Mucosa of rectum (tissue), 2 donors: ENCODE measurements around the gene FOXI3.

ENCODE experiments used
- H3K27ac ChIP-seq, 2 donors: one replicate each; pipeline ENCODE4 v1.7.0; 2013; ENCODE audit warnings: inconsistent platforms in 2 of 2, low read depth in 2 of 2, low read length in 2 of 2
- H3K27me3 ChIP-seq, 2 donors: one replicate each; pipeline ENCODE4 v1.7.0; 2013; ENCODE audit warnings: low read length in 2 of 2; ENCODE audit not compliant: control insufficient read depth in 2 of 2, insufficient read depth in 2 of 2
- H3K36me3 ChIP-seq, 2 donors: one replicate each; pipeline ENCODE4 v1.7.0; 2013; ENCODE audit warnings: low read length in 2 of 2; ENCODE audit not compliant: control insufficient read depth in 2 of 2, insufficient read depth in 2 of 2
- H3K4me1 ChIP-seq, 2 donors: one replicate each; pipeline ENCODE4 v1.7.0; 2013; ENCODE audit warnings: low read length in 2 of 2, mild to moderate bottlenecking in 1 of 2; ENCODE audit not compliant: control insufficient read depth in 2 of 2, insufficient read depth in 2 of 2
- H3K4me3 ChIP-seq, 2 donors: one replicate each; pipeline ENCODE4 v1.7.0; 2013; ENCODE audit warnings: low read length in 2 of 2
- H3K9ac ChIP-seq, 2 donors: one replicate each; pipeline ENCODE4 v1.7.0; 2013; ENCODE audit warnings: low read length in 2 of 2, low read depth in 1 of 2, mild to moderate bottlenecking in 1 of 2
- H3K9me3 ChIP-seq, 2 donors: one replicate each; pipeline ENCODE4 v1.7.0; 2013; ENCODE audit warnings: low read length in 2 of 2; ENCODE audit not compliant: control insufficient read depth in 2 of 2
- donor health status: healthy.
- donor health status: Normal muscosa, but diverticular disease.

Gene FOXI3

DNA sequence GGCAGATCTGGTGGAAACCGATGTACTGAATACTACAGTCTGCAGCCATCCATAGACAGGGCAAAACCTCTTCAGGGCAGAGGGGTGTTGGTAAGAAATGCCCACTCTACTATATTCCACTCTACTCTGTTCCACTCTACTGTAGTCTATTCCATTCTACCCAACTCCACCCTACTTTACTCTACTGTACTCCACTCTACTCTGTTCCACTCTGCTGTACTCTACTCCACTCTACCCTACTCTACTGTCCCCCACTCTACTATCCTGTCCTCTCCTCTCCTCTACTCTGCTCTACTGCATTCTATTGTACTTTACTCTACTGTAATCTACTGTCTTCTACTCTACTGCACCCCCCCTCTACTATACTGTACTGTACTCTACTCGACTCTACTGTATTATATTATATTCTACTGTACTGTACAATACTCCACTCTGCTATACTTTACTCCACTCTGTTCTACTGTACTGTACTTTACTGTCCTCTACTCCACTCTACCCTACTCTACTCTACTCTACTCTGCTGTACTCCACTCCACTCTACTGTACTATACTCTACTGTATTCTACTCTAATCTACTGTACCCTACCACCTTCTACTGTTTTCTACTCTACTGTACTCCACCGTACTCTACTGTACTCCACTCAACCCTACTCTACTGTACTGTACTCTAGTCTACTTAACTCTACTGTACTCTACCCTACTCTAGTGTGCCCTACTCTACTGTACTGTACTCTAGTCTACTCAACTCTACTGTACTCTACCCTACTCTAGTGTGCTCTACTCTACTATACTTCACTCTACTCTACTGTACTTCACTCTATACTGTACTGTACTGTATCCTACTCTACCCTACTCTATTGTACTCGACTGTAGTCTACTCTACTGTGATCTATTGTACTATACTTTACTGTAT is 17.0 kb upstream of the FOXI3 start:
- no peaks in the 10 kb centered on the region for H3K36me3 ChIP-seq
- no peaks in the 10 kb centered on the region for H3K27me3 ChIP-seq

DNA sequence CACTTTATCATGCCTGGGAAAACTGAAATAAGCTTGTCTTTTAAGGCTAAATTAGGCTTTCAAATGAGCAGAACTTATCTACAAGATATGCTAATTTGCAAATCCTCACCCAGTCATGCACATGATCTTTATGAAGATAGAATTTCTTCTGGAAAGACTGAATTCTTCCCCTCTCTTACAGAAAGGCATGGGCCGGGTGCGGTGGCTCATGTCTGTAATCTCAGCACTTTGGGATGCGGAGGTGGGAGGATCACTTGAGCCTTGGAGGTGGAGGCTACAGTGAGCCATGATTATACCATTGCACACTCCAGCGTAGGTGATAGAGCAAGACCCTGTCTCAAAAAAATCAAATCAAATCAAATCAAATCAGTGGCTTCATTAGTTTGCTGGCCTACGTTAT is 11.7 kb upstream of the FOXI3 start:
- Histone ChIP-seq H3K27me3 (no peaks in the 10 kb centered on the region), H3K27ac (no peak overlapping the region), H3K4me1 (no peaks in the 10 kb centered on the region), H3K36me3 (no peaks in the 10 kb centered on the region), H3K9ac (no peak overlapping the region), H3K4me3 (no peak overlapping the region), H3K9me3 (no peaks in the 10 kb centered on the region)

More for the DNA sequence above, 17.0 kb upstream of the FOXI3 start:
- H3K4me3 ChIP-seq = no peak overlapping the region
- H3K27ac ChIP-seq = no peak overlapping the region
- no peak overlapping the region for H3K9ac ChIP-seq
- H3K9me3 ChIP-seq = no peaks in the 10 kb centered on the region
- no peaks in the 10 kb centered on the region for H3K4me1 ChIP-seq

- H3K27me3 ChIP-seq = peaks cover 7 to 11% of the 10 kb centered on the region in 2 donors
- H3K9me3 ChIP-seq = no peaks in the 10 kb centered on the region
- H3K4me3 ChIP-seq = no peak overlapping the region
- no peak overlapping the region for H3K27ac ChIP-seq
- no peak overlapping the region for H3K9ac ChIP-seq
- H3K36me3 ChIP-seq = no peaks in the 10 kb centered on the region
- no peaks in the 10 kb centered on the region for H3K4me1 ChIP-seq
These were observed 6.1 kb upstream of the FOXI3 start for GRCh38 chr2:88458633-88459032.

GRCh38 chr2:88452980-88453582 is 588 bp upstream of the FOXI3 start:
- H3K4me1 ChIP-seq = peaks cover 0 to 2% of the 10 kb centered on the region in 2 donors
- peaks cover 39 to 43% of the 10 kb centered on the region in 2 donors for H3K27me3 ChIP-seq
- no peak overlapping the region for H3K4me3 ChIP-seq
- H3K9ac ChIP-seq = no peak overlapping the region
- no peaks in the 10 kb centered on the region for H3K9me3 ChIP-seq
- H3K27ac ChIP-seq = no peak overlapping the region
- no peaks in the 10 kb centered on the region for H3K36me3 ChIP-seq

- Histone ChIP-seq H3K4me1 (peaks cover 0 to 2% of the 10 kb centered on the region in 2 donors), H3K27ac (no peak overlapping the region), H3K4me3 (no peak overlapping the region), H3K36me3 (no peaks in the 10 kb centered on the region), H3K27me3 (peaks cover 39 to 46% of the 10 kb centered on the region in 2 donors), H3K9me3 (no peaks in the 10 kb centered on the region), H3K9ac (no peak overlapping the region)
These were observed 505 bp downstream of the FOXI3 start for GRCh38 chr2:88451811-88452564.

- H3K4me3 ChIP-seq = no peak overlapping the region
- peaks cover 39 to 46% of the 10 kb centered on the region in 2 donors for H3K27me3 ChIP-seq
- H3K4me1 ChIP-seq = peaks cover 0 to 2% of the 10 kb centered on the region in 2 donors
- H3K36me3 ChIP-seq = no peaks in the 10 kb centered on the region
- no peaks in the 10 kb centered on the region for H3K9me3 ChIP-seq
- H3K9ac ChIP-seq = no peak overlapping the region
- H3K27ac ChIP-seq = no peak overlapping the region
These were observed 1.3 kb downstream of the FOXI3 start for GRCh38 chr2:88450925-88451810.

DNA sequence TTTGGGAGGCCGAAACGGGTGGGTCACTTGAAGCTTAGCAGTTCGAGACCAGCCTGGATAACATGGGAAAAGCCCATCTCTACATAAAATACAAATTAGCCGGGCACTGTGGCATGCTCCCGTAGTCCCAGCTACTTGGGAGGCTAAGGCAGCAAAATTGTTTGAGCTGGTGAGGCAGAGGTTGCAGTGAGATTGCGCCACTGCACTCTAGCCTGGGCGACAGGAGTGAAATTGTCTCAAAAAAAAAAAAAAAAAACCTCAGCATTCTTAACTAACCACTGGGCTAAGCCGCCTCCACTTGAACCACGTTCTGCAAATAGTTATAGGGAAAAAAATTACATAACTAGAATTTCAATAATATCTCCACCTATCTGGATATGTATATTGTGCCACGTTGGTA is 2.3 kb downstream of the FOXI3 start:
- Histone ChIP-seq H3K27me3 (peaks cover 34 to 45% of the 10 kb centered on the region in 2 donors), H3K4me1 (peaks cover 0 to 2% of the 10 kb centered on the region in 2 donors), H3K36me3 (no peaks in the 10 kb centered on the region), H3K9me3 (no peaks in the 10 kb centered on the region), H3K9ac (no peak overlapping the region), H3K27ac (no peak overlapping the region), H3K4me3 (no peak overlapping the region)

DNA sequence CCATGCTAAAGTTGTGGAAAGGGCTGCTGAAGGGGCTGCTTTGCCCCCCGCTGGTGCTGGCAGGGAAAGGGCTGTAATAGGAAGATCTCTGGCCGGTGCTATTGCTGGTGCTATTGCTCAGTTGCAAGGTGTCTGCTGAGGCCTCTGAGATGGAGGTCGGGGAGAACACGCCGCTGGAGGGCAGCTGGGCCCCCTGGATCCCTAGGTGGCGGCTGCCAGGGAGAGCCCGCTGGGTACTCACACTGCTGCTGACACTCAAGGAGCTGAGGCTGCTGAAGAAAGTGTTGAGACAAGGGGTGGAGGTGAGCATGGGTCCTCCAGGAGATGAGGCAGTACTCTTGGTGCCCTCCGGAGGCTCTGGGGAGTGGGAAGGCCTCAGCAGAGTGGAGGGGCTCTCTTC is 4.2 kb downstream of the FOXI3 start:
- no peaks in the 10 kb centered on the region for H3K36me3 ChIP-seq
- no peak overlapping the region for H3K4me3 ChIP-seq
- no peak overlapping the region for H3K9ac ChIP-seq
- H3K4me1 ChIP-seq = peaks cover 0 to 2% of the 10 kb centered on the region in 2 donors
- H3K27me3 ChIP-seq = peaks cover 24 to 35% of the 10 kb centered on the region in 2 donors
- H3K9me3 ChIP-seq = no peaks in the 10 kb centered on the region
- no peak overlapping the region for H3K27ac ChIP-seq

DNA sequence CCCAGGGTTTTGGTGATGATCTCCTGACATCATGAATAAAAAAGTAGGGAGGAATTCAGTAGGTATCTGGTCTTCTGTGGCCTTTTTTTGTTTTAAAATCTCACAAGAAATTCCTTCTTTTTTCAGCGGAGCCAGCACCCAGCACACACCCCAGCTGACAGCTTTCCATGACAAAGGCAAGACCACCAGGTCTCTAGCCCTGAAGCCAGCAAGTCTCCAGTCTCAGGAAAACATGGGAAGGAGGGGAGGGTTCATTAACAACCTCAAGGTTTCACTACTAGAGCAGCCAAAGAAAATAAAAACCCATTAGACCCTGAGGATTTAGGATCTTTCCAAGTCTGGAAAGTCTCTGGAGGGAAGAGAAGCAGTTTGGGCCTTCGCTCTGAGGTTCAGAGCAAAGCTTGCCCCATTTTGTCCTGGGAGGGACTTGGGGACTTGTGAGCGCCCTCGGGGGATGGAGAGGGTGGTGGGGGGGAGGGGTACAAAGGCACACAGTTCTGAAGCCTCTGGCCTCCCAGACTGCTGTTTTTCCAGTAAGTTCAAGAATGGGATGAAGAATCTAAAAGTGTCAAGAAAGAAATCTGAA is 9.0 kb downstream of the FOXI3 start:
- H3K36me3 ChIP-seq = no peaks in the 10 kb centered on the region
- no peak overlapping the region for H3K4me3 ChIP-seq
- H3K27me3 ChIP-seq = peaks cover 4 to 5% of the 10 kb centered on the region in 2 donors
- H3K9me3 ChIP-seq = no peaks in the 10 kb centered on the region
- H3K4me1 ChIP-seq = no peaks in the 10 kb centered on the region
- no peak overlapping the region for H3K9ac ChIP-seq
- H3K27ac ChIP-seq = no peak overlapping the region
